ENCODE data around the gene BHLHA15. TPM values are rescaled to one million over a fixed set of nuclear protein-coding genes. Genes with fewer than 3 reads are reported as not detected.

Gene BHLHA15
- total RNA-seq, 6 donors from 2014 or later, result 2.4 to 20.1 (median 3.5) TPM; not detected in 1

- ATAC-seq (ENCODE audit: low FRiP score in 2 of 2), result no peak
- TF ChIP-seq POLR2A (IDR thresholded peaks at IDR 0.05), result no peak
- no peak for TF ChIP-seq CTCF (IDR thresholded peaks at IDR 0.05)
- TF ChIP-seq POLR2AphosphoS5 (IDR thresholded peaks at IDR 0.05), result no peak
- no peak for TF ChIP-seq EP300 (IDR thresholded peaks at IDR 0.05)
- H3K4me1 ChIP-seq, result no peaks in the 10 kb centered on the region
- peaks cover 3 to 86% (median 61%) of the 10 kb centered on the region in 4 donors for H3K36me3 ChIP-seq
- 93% methylated on average over 5 to 8 of the region's 8 CpGs for WGBS, 2 donors
- peak in 1 of 2 donors; percentile 42 for DNase-seq
- no peak overlapping the region for H3K27ac ChIP-seq
- no peaks in the 10 kb centered on the region for H3K9me3 ChIP-seq
- no peaks in the 10 kb centered on the region for H3K27me3 ChIP-seq
- no peak overlapping the region for H3K4me3 ChIP-seq
Measured at GRCh38 chr7:98232263-98232585, 21.0 kb downstream of the BHLHA15 start.

- peaks cover 2 to 86% (median 60%) of the 10 kb centered on the region in 4 donors for H3K36me3 ChIP-seq
- 98 to 99% methylated on average over 12 to 16 of the region's 16 CpGs for WGBS, 2 donors
Measured at GRCh38 chr7:98232799-98233198, 21.6 kb downstream of the BHLHA15 start.

GRCh38 chr7:98233219-98234070 is 22.2 kb downstream of the BHLHA15 start:
- DNase-seq (peak in 1 of 2 donors; percentile 76), ATAC-seq (ENCODE audit: low FRiP score in 2 of 2) (no peak)
- H3K27ac ChIP-seq, result no peak overlapping the region
- no peaks in the 10 kb centered on the region for H3K27me3 ChIP-seq
- TF ChIP-seq POLR2A (IDR thresholded peaks at IDR 0.05), result no peak
- TF ChIP-seq EP300 (IDR thresholded peaks at IDR 0.05), result no peak
- no peak for TF ChIP-seq POLR2AphosphoS5 (IDR thresholded peaks at IDR 0.05)
- TF ChIP-seq CTCF (IDR thresholded peaks at IDR 0.05), result no peak
- no peak overlapping the region for H3K4me3 ChIP-seq
- H3K36me3 ChIP-seq, result peaks cover 0 to 86% (median 61%) of the 10 kb centered on the region in 4 donors
- 93 to 95% methylated on average over 3 to 32 of the region's 32 CpGs for WGBS, 2 donors
- no peaks in the 10 kb centered on the region for H3K4me1 ChIP-seq
- no peaks in the 10 kb centered on the region for H3K9me3 ChIP-seq

More at GRCh38 chr7:98232799-98233198, 21.6 kb downstream of the BHLHA15 start:
- ATAC-seq (ENCODE audit: low FRiP score in 2 of 2) (no peak), DNase-seq (peak in 1 of 2 donors; percentile 55)
- Histone ChIP-seq H3K9me3 (no peaks in the 10 kb centered on the region), H3K27ac (no peak overlapping the region), H3K4me3 (no peak overlapping the region), H3K4me1 (no peaks in the 10 kb centered on the region), H3K27me3 (no peaks in the 10 kb centered on the region)
- TF ChIP-seq POLR2AphosphoS5 (IDR thresholded peaks at IDR 0.05) (no peak), POLR2A (IDR thresholded peaks at IDR 0.05) (no peak), EP300 (IDR thresholded peaks at IDR 0.05) (no peak), CTCF (IDR thresholded peaks at IDR 0.05) (no peak)

- Histone ChIP-seq H3K27me3 (no peaks in the 10 kb centered on the region), H3K9me3 (no peaks in the 10 kb centered on the region), H3K4me1 (no peaks in the 10 kb centered on the region), H3K4me3 (no peak overlapping the region), H3K36me3 (peaks cover 0 to 91% (median 67%) of the 10 kb centered on the region in 4 donors), H3K27ac (no peak overlapping the region)
- WGBS, 2 donors, result 94 to 96% methylated on average over 10 of the region's 10 CpGs
- TF ChIP-seq EP300 (IDR thresholded peaks at IDR 0.05) (no peak), POLR2AphosphoS5 (IDR thresholded peaks at IDR 0.05) (no peak), CTCF (IDR thresholded peaks at IDR 0.05) (no peak), POLR2A (IDR thresholded peaks at IDR 0.05) (no peak)
- DNase-seq (no peak), ATAC-seq (ENCODE audit: low FRiP score in 2 of 2) (no peak)
Measured at GRCh38 chr7:98234429-98235147, 23.3 kb downstream of the BHLHA15 start.
